SK-N-SH (cell line): ENCODE data around the gene COL8A1.

Experiments used
- CTCF ChIP-seq: fragments of 200-600 bp; sonication (generic); IDR thresholded peaks from 2 replicates; pipeline ENCODE4 v1.6.1; 2017; ENCODE audit warnings: antibody characterized with exemption, mild to moderate bottlenecking, moderate library complexity
- FOXM1 ChIP-seq: IDR thresholded peaks from 2 replicates; pipeline ENCODE4 v1.4.0; 2012; ENCODE audit warnings: low read depth, mild to moderate bottlenecking
- GABPA ChIP-seq: IDR thresholded peaks from 2 replicates; pipeline ENCODE4 v1.4.0; 2012; ENCODE audit warnings: low read depth, mild to moderate bottlenecking
- MEF2A ChIP-seq: IDR thresholded peaks from 2 replicates; pipeline ENCODE4 v1.4.0; 2012; ENCODE audit warnings: low read depth, borderline replicate concordance

GRCh38 chr3:99761415-99762165 lies 123.2 kb downstream of the COL8A1 start:
- TF ChIP-seq GABPA (no peak), FOXM1 (no peak), CTCF (no peak), MEF2A (no peak)
